SK-N-SH treated with all-trans-retinoic acid at 6 μM for 48 hours (cell line): ENCODE results near the gene ITK.
"Not testable (repeated sequence)": the region's sequence is repeated elsewhere in the genome, so short reads cannot be mapped to it uniquely, and the experiment has no call there.

Experiments
- ATAC-seq: fragments of 200-7000 bp; cut with Tn5 transposase; 3 replicates; pipeline ENCODE4 v1.9.1; 2020; ENCODE audit warnings: mild to moderate bottlenecking, moderate library complexity
- ARNTL ChIP-seq: fragments of 450-650 bp; formaldehyde crosslinking; IDR thresholded peaks from 2 replicates; pipeline ENCODE4 v1.5.0; 2020; ENCODE audit warnings: low read depth, mild to moderate bottlenecking, moderate library complexity, borderline replicate concordance
- BACH2 ChIP-seq: fragments of 250-450 bp; sonication (Bioruptor Pico); IDR thresholded peaks from 2 replicates; pipeline ENCODE4 v1.9.0; 2021; ENCODE audit warnings: mild to moderate bottlenecking, borderline replicate concordance
- CREB5 ChIP-seq: fragments of 250-450 bp; sonication (Bioruptor Pico); IDR thresholded peaks from 2 replicates; pipeline ENCODE4 v1.5.1; 2020; ENCODE audit warnings: low read depth, mild to moderate bottlenecking, moderate library complexity
- CSDC2 ChIP-seq: fragments of 250-450 bp; sonication (Bioruptor Pico); IDR thresholded peaks from 2 replicates; pipeline ENCODE4 v1.5.0; 2020; ENCODE audit warnings: mild to moderate bottlenecking, moderate library complexity
- ESRRG ChIP-seq: fragments of 250-450 bp; sonication (Bioruptor Pico); IDR thresholded peaks from 2 replicates; pipeline ENCODE4 v1.6.1; 2021; ENCODE audit warnings: mild to moderate bottlenecking
- OSR1 ChIP-seq: fragments of 250-450 bp; sonication (Bioruptor Pico); IDR thresholded peaks from 2 replicates; pipeline ENCODE4 v1.8.0; 2022; ENCODE audit warnings: moderate library complexity, mild to moderate bottlenecking, inconsistent platforms
- PATZ1 ChIP-seq: fragments of 250-450 bp; sonication (Bioruptor Pico); IDR thresholded peaks from 2 replicates; pipeline ENCODE4 v1.8.0; 2020; ENCODE audit warnings: mild to moderate bottlenecking, moderate library complexity, borderline replicate concordance
- POU6F1 ChIP-seq: fragments of 250-450 bp; sonication (Bioruptor Pico); IDR thresholded peaks from 2 replicates; pipeline ENCODE4 v1.8.0; 2021; ENCODE audit warnings: low read depth, mild to moderate bottlenecking, moderate library complexity, borderline replicate concordance
- PPARA ChIP-seq: fragments of 250-450 bp; sonication (Bioruptor Pico); IDR thresholded peaks from 2 replicates; pipeline ENCODE4 v1.5.0; 2020; ENCODE audit warnings: mild to moderate bottlenecking, borderline replicate concordance
- RARB ChIP-seq: fragments of 250-450 bp; sonication (Bioruptor Pico); IDR thresholded peaks from 2 replicates; pipeline ENCODE4 v1.8.0; 2021; ENCODE audit warnings: mild to moderate bottlenecking, moderate library complexity
- SNAI2 ChIP-seq: fragments of 250-450 bp; sonication (Bioruptor Pico); IDR thresholded peaks from 2 replicates; pipeline ENCODE4 v1.5.0; 2020; ENCODE audit warnings: mild to moderate bottlenecking, moderate library complexity
- TCF4 ChIP-seq: fragments of 250-450 bp; sonication (Bioruptor Pico); IDR thresholded peaks from 2 replicates; pipeline ENCODE4 v1.8.0; 2021; ENCODE audit warnings: mild to moderate bottlenecking, moderate library complexity, borderline replicate concordance
- TSHZ2 ChIP-seq: fragments of 250-450 bp; sonication (Bioruptor Pico); IDR thresholded peaks from 2 replicates; pipeline ENCODE4 v1.5.0; 2020; ENCODE audit warnings: mild to moderate bottlenecking, moderate library complexity
- ZC3H10 ChIP-seq: fragments of 250-450 bp; sonication (Bioruptor Pico); IDR thresholded peaks from 2 replicates; pipeline ENCODE4 v1.5.1; 2021; ENCODE audit warnings: mild to moderate bottlenecking, moderate library complexity
- ZFP3 ChIP-seq: fragments of 250-450 bp; sonication (Bioruptor Pico); IDR thresholded peaks from 2 replicates; pipeline ENCODE4 v1.5.0; 2020; ENCODE audit warnings: mild to moderate bottlenecking, moderate library complexity
- ZNF565 ChIP-seq: fragments of 450-650 bp; formaldehyde crosslinking; conservative IDR thresholded peaks from 2 replicates; pipeline ENCODE4 v1.5.0; 2020; ENCODE audit warnings: low read depth, mild to moderate bottlenecking, moderate library complexity
- ZNF70 ChIP-seq: fragments of 450-650 bp; formaldehyde crosslinking; IDR thresholded peaks from 2 replicates; pipeline ENCODE4 v1.5.0; 2020; ENCODE audit warnings: mild to moderate bottlenecking, moderate library complexity
- ZNF8 ChIP-seq: fragments of 450-650 bp; formaldehyde crosslinking; IDR thresholded peaks from 2 replicates; pipeline ENCODE4 v1.5.0; 2020; ENCODE audit warnings: mild to moderate bottlenecking, moderate library complexity

Gene ITK

GRCh38 chr5:157205708-157206107 lies 25.1 kb downstream of the ITK start (continued):
- TF ChIP-seq ZC3H10: no peak
- no peak for TF ChIP-seq PATZ1 (CRISPR knock-in tag)
- TF ChIP-seq, all 23 proteins: peak for 0

- not testable (repeated sequence) for ATAC-seq
These were observed 30.0 kb downstream of the ITK start for GRCh38 chr5:157210652-157211051.

- ATAC-seq: no peak
These were observed 31.7 kb downstream of the ITK start for GRCh38 chr5:157212307-157212706.

GRCh38 chr5:157213527-157214243 lies 33.0 kb downstream of the ITK start:
- TF ChIP-seq OSR1 (CRISPR knock-in tag) (no peak), CSDC2 (CRISPR knock-in tag) (no peak), CREB5 (CRISPR knock-in tag) (no peak), ZNF565 (CRISPR knock-in tag) (no peak), TSHZ2 (no peak), PPARA (no peak), ESRRG (CRISPR knock-in tag) (no peak), PATZ1 (CRISPR knock-in tag) (no peak), ARNTL (no peak), ZFP3 (CRISPR knock-in tag) (no peak), TCF4 (CRISPR knock-in tag) (no peak), RARB (no peak), ZNF70 (CRISPR knock-in tag) (no peak)
- no peak for ATAC-seq

More at GRCh38 chr5:157212307-157212706, 31.7 kb downstream of the ITK start:
- no peak for TF ChIP-seq SNAI2 (CRISPR knock-in tag)
- TF ChIP-seq BACH2 (CRISPR knock-in tag): no peak
- TF ChIP-seq ZNF8 (CRISPR knock-in tag): no peak
- TF ChIP-seq POU6F1: no peak
- no peak for TF ChIP-seq PPARA
- TF ChIP-seq, all 23 proteins: peak for 0
